ENCODE measurements around the gene C10orf90. TPM values are rescaled to one million over a fixed set of nuclear protein-coding genes. Genes with fewer than 3 reads are reported as not detected.

C10orf90 gene
- total RNA-seq, 4 donors from 2014 or later, result 0.33 to 1.2 (median 1.1) TPM; not detected in 1

GRCh38 chr10:126475074-126475691 lies 195.3 kb downstream of the C10orf90 start:
- no peak for TF ChIP-seq CTCF (IDR thresholded peaks at IDR 0.05; ENCODE audit: low read depth)

- no peak for TF ChIP-seq CTCF (IDR thresholded peaks at IDR 0.05; ENCODE audit: low read depth)
Measured at GRCh38 chr10:126474031-126474430, 196.5 kb downstream of the C10orf90 start.

- TF ChIP-seq CTCF (IDR thresholded peaks at IDR 0.05; ENCODE audit: low read depth), result no peak
Measured at GRCh38 chr10:126470991-126471390, 199.5 kb downstream of the C10orf90 start.

GRCh38 chr10:126469692-126470091 lies 200.8 kb downstream of the C10orf90 start:
- no peak for TF ChIP-seq CTCF (IDR thresholded peaks at IDR 0.05; ENCODE audit: low read depth)

GRCh38 chr10:126468876-126469643 lies 201.4 kb downstream of the C10orf90 start:
- no peak for TF ChIP-seq CTCF (IDR thresholded peaks at IDR 0.05; ENCODE audit: low read depth)

- no peak for TF ChIP-seq CTCF (IDR thresholded peaks at IDR 0.05; ENCODE audit: low read depth)
Measured at GRCh38 chr10:126468467-126468866, 202.0 kb downstream of the C10orf90 start.

- TF ChIP-seq CTCF (IDR thresholded peaks at IDR 0.05; ENCODE audit: low read depth), result no peak
Measured at GRCh38 chr10:126465771-126466170, 204.7 kb downstream of the C10orf90 start.
